Heart left ventricle (tissue), 16 donors: ENCODE results near the gene SFXN1. TPM values are rescaled to one million over a fixed set of nuclear protein-coding genes. Genes with fewer than 3 reads are reported as not detected.

Experiments
- ATAC-seq, 4 donors: fragments of 200-7000 bp; cut with Tn5 transposase; one replicate each; pipeline ENCODE4 v1.9.1; 2020 to 2022; ENCODE audit warnings: moderate library complexity in 4 of 4, mild to moderate bottlenecking in 3 of 4, moderate number of reproducible peaks in 1 of 4
- DNase-seq, 5 donors: peaks; one replicate each; pipeline ENCODE4 v3.0.0-alpha.2; 2020
- H3K27ac ChIP-seq, 12 donors: fragments of 200-600 bp; sonication (generic) in 4 of 12; one replicate each; pipeline versions ENCODE4 v1.5.0 to v1.8.0; 2016 to 2022; ENCODE audit warnings: mild to moderate bottlenecking in 2 of 12
- H3K27me3 ChIP-seq, 9 donors: fragments of 200-600 bp; sonication (generic) in 2 of 9; one replicate each; pipeline versions ENCODE4 v1.5.1 to v1.8.0; 2016 to 2022; ENCODE audit warnings: mild to moderate bottlenecking in 3 of 9
- H3K36me3 ChIP-seq, 9 donors: fragments of 200-600 bp; sonication (generic) in 2 of 9; one replicate each; pipeline versions ENCODE4 v1.5.0 to v1.8.0; 2018 to 2022; ENCODE audit warnings: mild to moderate bottlenecking in 2 of 9
- H3K4me1 ChIP-seq, 12 donors: fragments of 200-600 bp; sonication (generic) in 4 of 12; one replicate each; pipeline versions ENCODE4 v1.5.0 to v1.8.0; 2016 to 2022; ENCODE audit warnings: mild to moderate bottlenecking in 3 of 12
- H3K4me3 ChIP-seq, 12 donors: fragments of 200-600 bp; sonication (generic) in 4 of 12; one replicate each; pipeline versions ENCODE4 v1.5.0 to v1.8.0; 2017 to 2022; ENCODE audit warnings: mild to moderate bottlenecking in 9 of 12, moderate library complexity in 4 of 12
- H3K9me3 ChIP-seq, 12 donors: fragments of 200-600 bp; sonication (generic) in 4 of 12; one replicate each; pipeline versions ENCODE4 v1.5.0 to v1.8.0; 2016 to 2022; ENCODE audit warnings: mild to moderate bottlenecking in 1 of 12
- POLR2A ChIP-seq, 2 donors: fragments of 450-650 bp; IDR thresholded peaks; one replicate each; pipeline ENCODE4 v1.6.1; 2017; ENCODE audit warnings: antibody characterized with exemption in 2 of 2, mild to moderate bottlenecking in 2 of 2, moderate library complexity in 2 of 2
- WGBS, 4 donors: extraction: QIAGEN DNeasy Blood & Tissue Kit in 2 of 4; methylation state at CpG; one replicate each; pipeline versions ENCODE4 v1.1.5 to v1.1.7; 2013 to 2018; 5-methylcytosine and 5-hydroxymethylcytosine counted together
- intact Hi-C, 10 donors: fragments of 100-400 bp; cut with DNase I; formaldehyde crosslinking; loops; one replicate each; pipeline versions ENCODE4 v1.11.1 to v1.14.2; 2022
- polyA plus RNA-seq, 2 donors: library from polyadenylated mRNA; stranded (reverse); fragments of 200-250 nt; gene quantifications; one replicate each; pipeline ENCODE4 v1.2.3, GENCODE V29; 2013
- total RNA-seq, 9 donors: library from RNA; depleted of rRNA in 2 of 9; stranded (reverse); fragments of >200 nt in 2 of 9; fragmentation: NEBNext Ultra II Directional in 3 of 9; extraction: Animal tissue kit (Norgen Biotek cat#: 25700) in 3 of 9; gene quantifications; one replicate each; pipeline versions ENCODE4 v1.1.0 to v1.2.4, GENCODE V29; 2016 to 2023
- TF ChIP-seq, protein P1 (sequence below), 12 donors: fragments of 200-600 bp; sonication (generic) in 4 of 12; IDR thresholded peaks; one replicate each; pipeline versions ENCODE4 v1.5.0 to v1.8.0; 2018 to 2022; ENCODE audit warnings: antibody characterized with exemption in 12 of 12, mild to moderate bottlenecking in 5 of 12
- donor health status: ischemic (EF 13 %, LVEDD 7.1; RV severe dilation, severe dysfunction).
- donor health status: healthy with polysubstance abuse.
- donor health status: DM: no; HTN: yes; CAD: no.
- donor health status: DM: no; HTN: no; CAD: no.
- donor health status: ischemic (EF 25% LVEDD 6.9; RV normal size, moderate dysfunction).
- donor health status: ischemic (EF 25% LVEDD 5.7; RV mildly dilated, moderate dysfunction).
- donor health status: healthy.
- donor health status: DM: yes; HTN: yes; CAD: no.
- donor health status: ischemic (EF 35%, LVEDD 5.7; RV mildly dilated, moderate dysfunction).
- donor health status: nonischemic (EF 11% LVEDD 7.7; RV severe dilation, severe dysfunction).
- donor health status: DM: yes; HTN: yes; CAD: no.
- donor health status: PGD.
- donor health status: ischemic (EF 29% LVEDD 5.4; RV normal size, mild dysfunction).
- donor health status: nonischemic (EF 23%, LVEDD 6.1; RV moderate dilation, normal function).

SFXN1 gene
- total and polyA plus RNA-seq, 11 donors: 13.8 to 42.9 (median 32.5) TPM

GRCh38 chr5:175460126-175460525 is 18.2 kb upstream of the SFXN1 start:
- intact Hi-C loops: loop anchor here in 2 of 10 donors (5.0 kb wide), 1 partner anchor 508 kb away; no protein-coding TSS in a partner anchor
- peaks cover 0 to 26% (median 9%) of the 10 kb centered on the region in 9 donors for H3K27me3 ChIP-seq
- WGBS, 4 donors: 55 to 61% (median 59%) methylated on average over 7 of the region's 7 CpGs
- no peaks in the 10 kb centered on the region for H3K36me3 ChIP-seq
- H3K4me3 ChIP-seq: no peak overlapping the region
- DNase-seq (no peak), ATAC-seq (no peak)
- TF ChIP-seq, protein P1, sequence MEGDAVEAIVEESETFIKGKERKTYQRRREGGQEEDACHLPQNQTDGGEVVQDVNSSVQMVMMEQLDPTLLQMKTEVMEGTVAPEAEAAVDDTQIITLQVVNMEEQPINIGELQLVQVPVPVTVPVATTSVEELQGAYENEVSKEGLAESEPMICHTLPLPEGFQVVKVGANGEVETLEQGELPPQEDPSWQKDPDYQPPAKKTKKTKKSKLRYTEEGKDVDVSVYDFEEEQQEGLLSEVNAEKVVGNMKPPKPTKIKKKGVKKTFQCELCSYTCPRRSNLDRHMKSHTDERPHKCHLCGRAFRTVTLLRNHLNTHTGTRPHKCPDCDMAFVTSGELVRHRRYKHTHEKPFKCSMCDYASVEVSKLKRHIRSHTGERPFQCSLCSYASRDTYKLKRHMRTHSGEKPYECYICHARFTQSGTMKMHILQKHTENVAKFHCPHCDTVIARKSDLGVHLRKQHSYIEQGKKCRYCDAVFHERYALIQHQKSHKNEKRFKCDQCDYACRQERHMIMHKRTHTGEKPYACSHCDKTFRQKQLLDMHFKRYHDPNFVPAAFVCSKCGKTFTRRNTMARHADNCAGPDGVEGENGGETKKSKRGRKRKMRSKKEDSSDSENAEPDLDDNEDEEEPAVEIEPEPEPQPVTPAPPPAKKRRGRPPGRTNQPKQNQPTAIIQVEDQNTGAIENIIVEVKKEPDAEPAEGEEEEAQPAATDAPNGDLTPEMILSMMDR (IDR thresholded peaks at IDR 0.05): peak in 7 of 12 donors; percentile 20 to 53 (median 37)
- TF ChIP-seq POLR2A (IDR thresholded peaks at IDR 0.05): no peak
- H3K27ac ChIP-seq: no peak overlapping the region
- H3K9me3 ChIP-seq: no peaks in the 10 kb centered on the region
- H3K4me1 ChIP-seq: no peaks in the 10 kb centered on the region

GRCh38 chr5:175460552-175460951 is 17.8 kb upstream of the SFXN1 start:
- 78 to 100% (median 83%) methylated on average over 1 to 2 of the region's 2 CpGs for WGBS, 4 donors
- H3K9me3 ChIP-seq: no peaks in the 10 kb centered on the region
- DNase-seq (no peak), ATAC-seq (no peak)
- H3K27me3 ChIP-seq: peaks cover 0 to 23% (median 7%) of the 10 kb centered on the region in 9 donors
- H3K4me1 ChIP-seq: no peaks in the 10 kb centered on the region
- no peak overlapping the region for H3K4me3 ChIP-seq
- intact Hi-C loops: loop anchor here in 2 of 10 donors (5.0 kb wide), 1 partner anchor 508 kb away; no protein-coding TSS in a partner anchor
- no peak overlapping the region for H3K27ac ChIP-seq
- TF ChIP-seq POLR2A (IDR thresholded peaks at IDR 0.05): no peak
- TF ChIP-seq, protein P1 (IDR thresholded peaks at IDR 0.05): no peak
- H3K36me3 ChIP-seq: no peaks in the 10 kb centered on the region

DNA sequence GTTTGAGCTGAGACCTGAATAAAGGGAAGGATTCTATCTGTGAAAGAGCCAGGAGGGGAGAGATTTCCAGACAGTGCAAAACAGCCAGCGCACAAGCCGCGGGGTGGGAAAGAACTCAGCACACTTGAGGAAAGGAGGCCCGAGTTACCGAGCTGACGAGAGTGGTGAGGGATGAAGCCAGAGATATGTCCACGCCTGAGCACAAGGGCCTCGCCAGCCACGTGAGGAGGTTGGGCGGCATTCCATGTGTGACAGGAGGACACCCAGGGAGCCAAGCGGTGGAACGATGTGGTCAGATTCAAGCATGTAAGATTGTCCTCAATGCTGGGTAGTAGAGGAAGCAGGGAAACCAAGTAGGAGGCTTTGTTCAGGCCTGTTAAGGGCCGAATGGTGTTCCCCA is 17.0 kb upstream of the SFXN1 start:
- DNase-seq (no peak), ATAC-seq (no peak)
- Histone ChIP-seq H3K9me3 (no peaks in the 10 kb centered on the region), H3K27ac (no peak overlapping the region), H3K4me3 (no peak overlapping the region), H3K27me3 (peaks cover 0 to 17% (median 4%) of the 10 kb centered on the region in 9 donors), H3K36me3 (no peaks in the 10 kb centered on the region), H3K4me1 (peaks cover 0 to 2% (median 0%) of the 10 kb centered on the region in 12 donors)
- TF ChIP-seq POLR2A (IDR thresholded peaks at IDR 0.05): no peak
- TF ChIP-seq, protein P1 (IDR thresholded peaks at IDR 0.05): no peak
- intact Hi-C loops: loop anchor here in 2 of 10 donors (5.0 kb wide), 1 partner anchor 509 kb away; no protein-coding TSS in a partner anchor
- WGBS, 4 donors: 78 to 84% (median 81%) methylated on average over 13 of the region's 13 CpGs

GRCh38 chr5:175463641-175464040 is 14.7 kb upstream of the SFXN1 start:
- Histone ChIP-seq H3K4me1 (peaks cover 0 to 3% (median 0%) of the 10 kb centered on the region in 12 donors), H3K9me3 (no peaks in the 10 kb centered on the region), H3K27ac (no peak overlapping the region), H3K4me3 (no peak overlapping the region), H3K36me3 (no peaks in the 10 kb centered on the region), H3K27me3 (peaks cover 0 to 10% (median 0%) of the 10 kb centered on the region in 9 donors)
- TF ChIP-seq, protein P1 (IDR thresholded peaks at IDR 0.05): no peak
- no peak for TF ChIP-seq POLR2A (IDR thresholded peaks at IDR 0.05)
- 83 to 90% (median 86%) methylated on average over 3 of the region's 3 CpGs for WGBS, 4 donors
- intact Hi-C loops: loop anchor here in 2 of 10 donors (5.0 kb wide), 1 partner anchor 511 kb away; no protein-coding TSS in a partner anchor
- DNase-seq: no peak
- no peak for ATAC-seq
